HepG2 (cell line): ENCODE results near the gene DNASE2. TPM values are rescaled to one million over a fixed set of nuclear protein-coding genes. Genes with fewer than 3 reads are reported as not detected.
A peak's percentile ranks its signal among the peaks of the same experiment; 100 is the strongest.

Experiments used
- ARNTL ChIP-seq: sonication (generic); formaldehyde crosslinking; IDR thresholded peaks from 2 replicates; pipeline ENCODE4 v1.4.0; 2020; ENCODE audit warnings: mild to moderate bottlenecking, missing genetic modification reagents
- CC2D1A ChIP-seq: sonication (generic); formaldehyde crosslinking; IDR thresholded peaks from 2 replicates; pipeline ENCODE4 v1.8.1; 2023; ENCODE audit warnings: mild to moderate bottlenecking, missing genetic modification reagents
- HDAC6 ChIP-seq: fragments of 200-600 bp; sonication (generic); IDR thresholded peaks from 2 replicates; pipeline ENCODE4 v1.7.0; 2017; ENCODE audit warnings: mild to moderate bottlenecking, antibody characterized with exemption, low read length, low read depth
- KDM6A ChIP-seq: IDR thresholded peaks from 2 replicates; pipeline ENCODE4 v1.6.1; 2016; ENCODE audit warnings: low read depth
- KLF11 ChIP-seq: IDR thresholded peaks from 2 replicates; pipeline ENCODE4 v1.6.1; 2016; ENCODE audit warnings: missing compliant biosample characterization
- NFE2L1 ChIP-seq: sonication (generic); formaldehyde crosslinking; IDR thresholded peaks from 2 replicates; pipeline ENCODE4 v1.4.0; 2020; ENCODE audit warnings: missing genetic modification reagents, mild to moderate bottlenecking, borderline replicate concordance
- NFKB2 ChIP-seq: sonication (generic); formaldehyde crosslinking; IDR thresholded peaks from 2 replicates; pipeline ENCODE4 v1.4.0; 2020; ENCODE audit warnings: missing genetic modification reagents, borderline replicate concordance
- PAWR ChIP-seq: sonication (generic); formaldehyde crosslinking; IDR thresholded peaks from 2 replicates; pipeline ENCODE4 v1.4.0; 2020; ENCODE audit warnings: missing genetic modification reagents, mild to moderate bottlenecking, borderline replicate concordance
- TEAD2 ChIP-seq: sonication (generic); formaldehyde crosslinking; IDR thresholded peaks from 2 replicates; pipeline ENCODE4 v1.9.0; 2021; ENCODE audit warnings: missing genetic modification reagents
- TEAD3 ChIP-seq: optimal IDR thresholded peaks from 2 replicates; pipeline ENCODE3; 2016; ENCODE audit warnings: borderline replicate concordance
- ZNF124 ChIP-seq: sonication (generic); formaldehyde crosslinking; IDR thresholded peaks from 2 replicates; pipeline ENCODE4 v1.4.0; 2020; ENCODE audit warnings: missing genetic modification reagents
- ZNF335 ChIP-seq: sonication (generic); formaldehyde crosslinking; IDR thresholded peaks from 2 replicates; pipeline ENCODE4 v1.4.0; 2020; ENCODE audit warnings: missing genetic modification reagents
- ZNF550 ChIP-seq: sonication (generic); formaldehyde crosslinking; IDR thresholded peaks from 2 replicates; pipeline ENCODE4 v1.4.0; 2020; ENCODE audit warnings: mild to moderate bottlenecking, missing genetic modification reagents, borderline replicate concordance
- ZNF850 ChIP-seq: sonication (generic); formaldehyde crosslinking; conservative IDR thresholded peaks from 2 replicates; pipeline ENCODE4 v1.9.0; 2021; ENCODE audit warnings: mild to moderate bottlenecking, missing genetic modification reagents
- ZNF878 ChIP-seq: sonication (generic); formaldehyde crosslinking; IDR thresholded peaks from 2 replicates; pipeline ENCODE4 v1.8.1; 2023; ENCODE audit warnings: mild to moderate bottlenecking, missing genetic modification reagents, moderate library complexity
- polyA plus RNA-seq, 8 experiments: library from polyadenylated mRNA; depleted of rRNA in 3 of 8; stranded (reverse) in 7 of 8; unstranded in 1 of 8; fragments of >200 nt; fragmentation: Illumina TruSeq in 4 of 8; extraction: Trizol in 4 of 8; gene quantifications; 2 replicates each; pipeline versions ENCODE4 v1.2.1 to v1.2.3, GENCODE V29; 2011 to 2016; ENCODE audit warnings: low read depth in 4 of 8, missing spikeins in 1 of 8, mixed read lengths in 1 of 8; ENCODE audit not compliant: insufficient read depth in 1 of 8
- total RNA-seq, 5 experiments: library from RNA; depleted of rRNA; stranded (reverse); fragments of >200 nt; fragmentation: Illumina TruSeq; extraction: Trizol; gene quantifications; 2 replicates each; pipeline ENCODE4 v1.2.3, GENCODE V29; 2016; ENCODE audit warnings: low read depth in 1 of 5
- TF ChIP-seq, protein P1 (sequence below): sonication (generic); formaldehyde crosslinking; IDR thresholded peaks from 2 replicates; pipeline ENCODE4 v1.9.0; 2021; ENCODE audit warnings: missing genetic modification reagents, borderline replicate concordance
- TF ChIP-seq, protein P2 (sequence below): sonication (generic); formaldehyde crosslinking; IDR thresholded peaks from 2 replicates; pipeline ENCODE4 v1.4.0; 2020; ENCODE audit warnings: mild to moderate bottlenecking, missing genetic modification reagents
- TF ChIP-seq, protein P3 (sequence below): sonication (generic); formaldehyde crosslinking; IDR thresholded peaks from 2 replicates; pipeline ENCODE4 v1.5.1; 2020; ENCODE audit warnings: missing genetic modification reagents, mild to moderate bottlenecking, borderline replicate concordance
- TF ChIP-seq, protein P4 (sequence below), 2 experiments: sonication (generic) in 1 of 2; formaldehyde crosslinking in 1 of 2; IDR thresholded peaks; 2 replicates each; pipeline versions ENCODE4 v1.4.0 to v1.6.1; 2016 to 2020; ENCODE audit warnings: borderline replicate concordance in 1 of 2, low read depth in 1 of 2, mild to moderate bottlenecking in 1 of 2, missing genetic modification reagents in 1 of 2
- TF ChIP-seq, protein P5 (sequence below): sonication (generic); formaldehyde crosslinking; IDR thresholded peaks from 2 replicates; pipeline ENCODE4 v1.9.0; 2021; ENCODE audit warnings: missing genetic modification reagents, mild to moderate bottlenecking, borderline replicate concordance

Gene DNASE2
- total and polyA plus RNA-seq, 2 of the 13 experiments (the other 11 are each of a cell fraction or from before 2014, with no cell fraction given) = 7.5 to 16.2 TPM

DNA sequence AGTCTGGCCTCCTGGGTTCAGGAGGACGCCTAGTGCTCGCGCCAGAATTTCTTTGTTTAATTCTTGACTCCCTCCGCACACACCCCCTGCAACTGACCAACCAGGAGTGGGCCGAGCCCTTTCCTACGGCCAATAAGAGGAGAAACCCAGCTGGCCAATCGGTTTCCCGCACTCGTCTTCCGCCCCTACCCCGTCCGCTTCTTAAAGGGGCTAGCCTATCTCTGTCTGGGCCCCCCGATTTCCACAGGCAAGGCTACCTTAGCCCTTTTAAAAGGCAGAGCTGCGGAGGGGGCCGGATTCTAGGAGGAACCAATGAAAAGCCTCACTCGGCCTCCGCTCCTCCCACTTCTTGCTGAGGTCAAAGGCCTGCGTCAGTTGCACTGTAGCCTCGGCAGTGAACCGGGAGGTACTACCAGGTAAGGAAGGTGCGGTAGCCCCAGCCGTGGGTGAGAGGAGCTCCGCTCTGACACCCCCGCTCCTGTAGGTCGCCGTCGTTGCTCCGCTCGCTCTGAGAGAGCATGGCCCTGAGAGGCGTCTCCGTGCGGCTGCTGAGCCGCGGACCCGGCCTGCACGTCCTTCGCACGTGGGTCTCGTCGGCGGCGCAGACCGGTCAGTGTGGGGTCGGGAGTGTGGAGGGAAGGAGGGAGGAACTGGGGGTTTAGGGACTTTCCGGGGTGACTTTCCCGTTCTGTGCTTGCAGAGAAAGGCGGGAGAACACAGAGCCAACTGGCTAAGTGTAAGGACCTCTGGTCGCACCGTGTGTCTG lies 9.7 kb upstream of the DNASE2 start, which contains the start of gene GCDH (continued):
- no peak for TF ChIP-seq CC2D1A
- TF ChIP-seq, protein P1, sequence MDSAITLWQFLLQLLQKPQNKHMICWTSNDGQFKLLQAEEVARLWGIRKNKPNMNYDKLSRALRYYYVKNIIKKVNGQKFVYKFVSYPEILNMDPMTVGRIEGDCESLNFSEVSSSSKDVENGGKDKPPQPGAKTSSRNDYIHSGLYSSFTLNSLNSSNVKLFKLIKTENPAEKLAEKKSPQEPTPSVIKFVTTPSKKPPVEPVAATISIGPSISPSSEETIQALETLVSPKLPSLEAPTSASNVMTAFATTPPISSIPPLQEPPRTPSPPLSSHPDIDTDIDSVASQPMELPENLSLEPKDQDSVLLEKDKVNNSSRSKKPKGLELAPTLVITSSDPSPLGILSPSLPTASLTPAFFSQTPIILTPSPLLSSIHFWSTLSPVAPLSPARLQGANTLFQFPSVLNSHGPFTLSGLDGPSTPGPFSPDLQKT (CRISPR knock-in tag) = no peak
- 0 out of 2 replicates have a peak, but pooled peaks have one; percentile 41 for TF ChIP-seq ZNF850 (CRISPR knock-in tag)
- TF ChIP-seq, protein P2, sequence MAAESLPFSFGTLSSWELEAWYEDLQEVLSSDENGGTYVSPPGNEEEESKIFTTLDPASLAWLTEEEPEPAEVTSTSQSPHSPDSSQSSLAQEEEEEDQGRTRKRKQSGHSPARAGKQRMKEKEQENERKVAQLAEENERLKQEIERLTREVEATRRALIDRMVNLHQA (CRISPR knock-in tag) = no peak
- TF ChIP-seq KDM6A = no peak
- peak; percentile 81 for TF ChIP-seq ZNF335 (CRISPR knock-in tag)
- TF ChIP-seq, protein P3, sequence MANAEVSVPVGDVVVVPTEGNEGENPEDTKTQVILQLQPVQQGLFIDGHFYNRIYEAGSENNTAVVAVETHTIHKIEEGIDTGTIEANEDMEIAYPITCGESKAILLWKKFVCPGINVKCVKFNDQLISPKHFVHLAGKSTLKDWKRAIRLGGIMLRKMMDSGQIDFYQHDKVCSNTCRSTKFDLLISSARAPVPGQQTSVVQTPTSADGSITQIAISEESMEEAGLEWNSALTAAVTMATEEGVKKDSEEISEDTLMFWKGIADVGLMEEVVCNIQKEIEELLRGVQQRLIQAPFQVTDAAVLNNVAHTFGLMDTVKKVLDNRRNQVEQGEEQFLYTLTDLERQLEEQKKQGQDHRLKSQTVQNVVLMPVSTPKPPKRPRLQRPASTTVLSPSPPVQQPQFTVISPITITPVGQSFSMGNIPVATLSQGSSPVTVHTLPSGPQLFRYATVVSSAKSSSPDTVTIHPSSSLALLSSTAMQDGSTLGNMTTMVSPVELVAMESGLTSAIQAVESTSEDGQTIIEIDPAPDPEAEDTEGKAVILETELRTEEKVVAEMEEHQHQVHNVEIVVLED (CRISPR knock-in tag) = peak; percentile 61; the same call in 1 of the 2 replicates
- 0 out of 2 replicates have a peak, but pooled peaks have one; percentile 59 for TF ChIP-seq NFE2L1 (CRISPR knock-in tag)
- TF ChIP-seq TEAD3 (CRISPR knock-in tag) = peak; percentile 27
- no peak for TF ChIP-seq ZNF550 (CRISPR knock-in tag)
- TF ChIP-seq, protein P4, sequence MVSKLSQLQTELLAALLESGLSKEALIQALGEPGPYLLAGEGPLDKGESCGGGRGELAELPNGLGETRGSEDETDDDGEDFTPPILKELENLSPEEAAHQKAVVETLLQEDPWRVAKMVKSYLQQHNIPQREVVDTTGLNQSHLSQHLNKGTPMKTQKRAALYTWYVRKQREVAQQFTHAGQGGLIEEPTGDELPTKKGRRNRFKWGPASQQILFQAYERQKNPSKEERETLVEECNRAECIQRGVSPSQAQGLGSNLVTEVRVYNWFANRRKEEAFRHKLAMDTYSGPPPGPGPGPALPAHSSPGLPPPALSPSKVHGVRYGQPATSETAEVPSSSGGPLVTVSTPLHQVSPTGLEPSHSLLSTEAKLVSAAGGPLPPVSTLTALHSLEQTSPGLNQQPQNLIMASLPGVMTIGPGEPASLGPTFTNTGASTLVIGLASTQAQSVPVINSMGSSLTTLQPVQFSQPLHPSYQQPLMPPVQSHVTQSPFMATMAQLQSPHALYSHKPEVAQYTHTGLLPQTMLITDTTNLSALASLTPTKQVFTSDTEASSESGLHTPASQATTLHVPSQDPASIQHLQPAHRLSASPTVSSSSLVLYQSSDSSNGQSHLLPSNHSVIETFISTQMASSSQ (IDR thresholded peaks at IDR 0.05; ENCODE audit: low read depth) = 0 out of 2 replicates have a peak, but pooled peaks have one; percentile 14
- TF ChIP-seq, protein P4 (CRISPR knock-in tag; IDR thresholded peaks at IDR 0.05; ENCODE audit: borderline replicate concordance) = peak; percentile 50; the same call in 1 of the 2 replicates
- no peak for TF ChIP-seq ZNF124 (CRISPR knock-in tag)
- no peak for TF ChIP-seq ZNF878 (CRISPR knock-in tag)
- TF ChIP-seq HDAC6 = no peak
- no peak for TF ChIP-seq TEAD2
- peak; percentile 37; the same call in 1 of the 2 replicates for TF ChIP-seq NFKB2
- 0 out of 2 replicates have a peak, but pooled peaks have one; percentile 61 for TF ChIP-seq PAWR
- TF ChIP-seq KLF11 = peak; percentile 77; the same call in 1 of the 2 replicates
- TF ChIP-seq, protein P5, sequence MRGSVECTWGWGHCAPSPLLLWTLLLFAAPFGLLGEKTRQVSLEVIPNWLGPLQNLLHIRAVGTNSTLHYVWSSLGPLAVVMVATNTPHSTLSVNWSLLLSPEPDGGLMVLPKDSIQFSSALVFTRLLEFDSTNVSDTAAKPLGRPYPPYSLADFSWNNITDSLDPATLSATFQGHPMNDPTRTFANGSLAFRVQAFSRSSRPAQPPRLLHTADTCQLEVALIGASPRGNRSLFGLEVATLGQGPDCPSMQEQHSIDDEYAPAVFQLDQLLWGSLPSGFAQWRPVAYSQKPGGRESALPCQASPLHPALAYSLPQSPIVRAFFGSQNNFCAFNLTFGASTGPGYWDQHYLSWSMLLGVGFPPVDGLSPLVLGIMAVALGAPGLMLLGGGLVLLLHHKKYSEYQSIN (CRISPR knock-in tag) = peak; percentile 47; the same call in 1 of the 2 replicates
- TF ChIP-seq ARNTL (CRISPR knock-in tag) = peak; percentile 41; the same call in 1 of the 2 replicates
